Cardiac fibroblast (primary cell): ENCODE results near the gene NCKIPSD.

Experiments
- DNase-seq, 2 donors: peaks; one replicate each; pipeline versions ENCODE4 v3.0.0 to v3.0.0-alpha.2; 2010; ENCODE audit warnings: low read depth in 2 of 2
- H3K4me3 ChIP-seq, 2 donors: replicated peaks in 1 of 2; 1 replicate in 1 of 2; 2 replicates in 1 of 2; pipeline ENCODE4 v1.5.1; 2011; ENCODE audit warnings: low read depth in 2 of 2, low read length in 2 of 2, mild to moderate bottlenecking in 2 of 2, moderate library complexity in 1 of 2
- CTCF ChIP-seq: IDR thresholded peaks from one replicate; pipeline ENCODE4 v1.5.1; 2011; ENCODE audit warnings: low read depth, mild to moderate bottlenecking, low read length, inconsistent platforms

NCKIPSD gene

GRCh38 chr3:48679411-48680391 lies 6.0 kb downstream of the NCKIPSD start:
- no peak for TF ChIP-seq CTCF
- no peak for DNase-seq
- H3K4me3 ChIP-seq, result no peak overlapping the region

GRCh38 chr3:48678566-48679380 lies 6.9 kb downstream of the NCKIPSD start:
- no peak for TF ChIP-seq CTCF
- DNase-seq, result no peak
- no peak overlapping the region for H3K4me3 ChIP-seq

- no peak overlapping the region for H3K4me3 ChIP-seq
- no peak for TF ChIP-seq CTCF
- DNase-seq, result peak in 1 of 2 donors; percentile 34
Measured at GRCh38 chr3:48678056-48678455, 7.7 kb downstream of the NCKIPSD start.

GRCh38 chr3:48674505-48674904 lies 11.2 kb downstream of the NCKIPSD start:
- no peak for DNase-seq
- no peak for TF ChIP-seq CTCF

GRCh38 chr3:48672522-48672921 lies 13.2 kb downstream of the NCKIPSD start:
- H3K4me3 ChIP-seq, result no peak overlapping the region
- TF ChIP-seq CTCF, result no peak
- DNase-seq, result no peak

More at GRCh38 chr3:48674505-48674904, 11.2 kb downstream of the NCKIPSD start:
- no peak overlapping the region for H3K4me3 ChIP-seq

- DNase-seq, result no peak
- H3K4me3 ChIP-seq, result no peak overlapping the region
- no peak for TF ChIP-seq CTCF
Measured at GRCh38 chr3:48664929-48665328, 20.8 kb downstream of the NCKIPSD start.
